Measurements from ENCODE around the gene UNC13C.
"Not testable (repeated sequence)": the region's sequence is repeated elsewhere in the genome, so short reads cannot be mapped to it uniquely, and the experiment has no call there.

UNC13C gene

GRCh38 chr15:54307252-54307902, 329.1 kb downstream of the UNC13C start:
- FAIRE-seq = no peak

- FAIRE-seq = no peak
These were observed 329.7 kb downstream of the UNC13C start for GRCh38 chr15:54307926-54308325.

GRCh38 chr15:54312528-54312927, 334.3 kb downstream of the UNC13C start:
- FAIRE-seq = no peak

- no peak for FAIRE-seq
These were observed 343.2 kb downstream of the UNC13C start for GRCh38 chr15:54321426-54321825.

GRCh38 chr15:54322341-54322740, 344.1 kb downstream of the UNC13C start:
- FAIRE-seq = no peak

GRCh38 chr15:54345301-54345700, 367.1 kb downstream of the UNC13C start:
- no peak for FAIRE-seq

- no peak for FAIRE-seq
These were observed 367.6 kb downstream of the UNC13C start for GRCh38 chr15:54345827-54346226.

- FAIRE-seq = no peak
These were observed 369.0 kb downstream of the UNC13C start for GRCh38 chr15:54347082-54347827.

GRCh38 chr15:54353726-54354125, 375.5 kb downstream of the UNC13C start:
- no peak for FAIRE-seq

GRCh38 chr15:54354341-54354740, 376.1 kb downstream of the UNC13C start:
- no peak for FAIRE-seq

GRCh38 chr15:54364961-54365360, 386.7 kb downstream of the UNC13C start:
- FAIRE-seq = no peak

- no peak for FAIRE-seq
These were observed 395.1 kb downstream of the UNC13C start for GRCh38 chr15:54373332-54373731.

GRCh38 chr15:54374184-54374952, 396.1 kb downstream of the UNC13C start:
- no peak for FAIRE-seq

GRCh38 chr15:54387799-54388198, 409.6 kb downstream of the UNC13C start:
- FAIRE-seq = no peak

GRCh38 chr15:54388746-54389145, 410.5 kb downstream of the UNC13C start:
- FAIRE-seq = no peak

- FAIRE-seq = no peak
These were observed 432.2 kb downstream of the UNC13C start for GRCh38 chr15:54410481-54410880.

GRCh38 chr15:54424171-54424570, 445.9 kb downstream of the UNC13C start:
- no peak for FAIRE-seq

GRCh38 chr15:54428596-54428995, 450.4 kb downstream of the UNC13C start:
- FAIRE-seq = no peak

- FAIRE-seq = not testable (repeated sequence)
These were observed 472.0 kb downstream of the UNC13C start for GRCh38 chr15:54450288-54450687.

GRCh38 chr15:54456413-54456812, 478.2 kb downstream of the UNC13C start:
- FAIRE-seq = no peak

- no peak for FAIRE-seq
These were observed 484.3 kb downstream of the UNC13C start for GRCh38 chr15:54462511-54462913.

GRCh38 chr15:54481819-54482218, 503.6 kb downstream of the UNC13C start:
- no peak for FAIRE-seq

- FAIRE-seq = no peak
These were observed 504.0 kb downstream of the UNC13C start for GRCh38 chr15:54482251-54482650.

- FAIRE-seq = no peak
These were observed 522.1 kb downstream of the UNC13C start for GRCh38 chr15:54500330-54500729.

Measured in islet of Langerhans (tissue), 1 donor.